Naive thymus-derived CD4-positive, alpha-beta T cell (primary cell): ENCODE measurements around the gene SCD5. TPM values are rescaled to one million over a fixed set of nuclear protein-coding genes. Genes with fewer than 3 reads are reported as not detected.

Source experiments
- ATAC-seq: fragments of 150-1000 bp; cut with Tn5 transposase; 2 replicates; pipeline ENCODE4 v1.10.0; 2021; ENCODE audit warnings: mild to moderate bottlenecking, moderate library complexity
- CTCF ChIA-PET: fragments of 350-600 bp; sonication (Branson Sonifier 250); formaldehyde crosslinking; loops from one replicate; lab custom pipeline; 2021; ENCODE audit warnings: antibody characterized with exemption; lab: Charles Lee
- POLR2A ChIA-PET: fragments of 350-600 bp; sonication (Branson Sonifier 250); formaldehyde crosslinking; loops from one replicate; lab custom pipeline; 2021; ENCODE audit warnings: antibody characterized with exemption, inconsistent platforms; lab: Charles Lee
- DNase-seq, 9 donors: peaks; one replicate each; pipeline versions ENCODE4 v3.0.0 to v3.0.0-alpha.2; 2020 to 2022; ENCODE audit warnings: mixed read lengths in 1 of 9
- H3K27ac ChIP-seq: one replicate; pipeline ENCODE4 v1.7.0; 2013; ENCODE audit warnings: mild to moderate bottlenecking, low read depth, low read length, moderate library complexity
- H3K27me3 ChIP-seq, 2 donors: one replicate each; pipeline ENCODE4 v1.7.0; 2013; ENCODE audit warnings: low read length in 2 of 2, mild to moderate bottlenecking in 2 of 2, moderate library complexity in 2 of 2; ENCODE audit not compliant: control insufficient read depth in 2 of 2, insufficient read depth in 2 of 2
- H3K36me3 ChIP-seq, 3 experiments: 1 replicate in 2 of 3; 2 replicates in 1 of 3; pipeline ENCODE4 v1.7.0; 2013; ENCODE audit warnings: low read length in 3 of 3, mild to moderate bottlenecking in 3 of 3, moderate library complexity in 1 of 3; ENCODE audit not compliant: insufficient read depth in 3 of 3, control insufficient read depth in 2 of 3
- H3K4me1 ChIP-seq, 2 donors: one replicate each; pipeline ENCODE4 v1.7.0; 2013; ENCODE audit warnings: low read length in 2 of 2, mild to moderate bottlenecking in 2 of 2, moderate library complexity in 1 of 2; ENCODE audit not compliant: control insufficient read depth in 2 of 2, insufficient read depth in 2 of 2
- H3K4me3 ChIP-seq: 2 replicates; pipeline ENCODE4 v1.7.0; 2013; ENCODE audit warnings: mild to moderate bottlenecking, low read length
- H3K9me3 ChIP-seq, 3 experiments: 1 replicate in 2 of 3; 2 replicates in 1 of 3; pipeline ENCODE4 v1.7.0; 2013; ENCODE audit warnings: low read length in 3 of 3; ENCODE audit not compliant: control insufficient read depth in 2 of 3
- H3K27ac Mint-ChIP-seq, 9 donors: one replicate each; pipeline ENCODE4 v1.8.0; 2020 to 2022; ENCODE audit warnings: mixed read lengths in 9 of 9, mild to moderate bottlenecking in 8 of 9, moderate library complexity in 5 of 9, inconsistent platforms in 2 of 9
- H3K27me3 Mint-ChIP-seq, 5 donors: one replicate each; pipeline ENCODE4 v1.8.0; 2021 to 2022; ENCODE audit warnings: mixed read lengths in 5 of 5, mild to moderate bottlenecking in 1 of 5
- H3K36me3 Mint-ChIP-seq, 5 donors: one replicate each; pipeline ENCODE4 v1.8.0; 2020 to 2022; ENCODE audit warnings: mixed read lengths in 5 of 5, mild to moderate bottlenecking in 3 of 5, inconsistent platforms in 1 of 5
- H3K4me1 Mint-ChIP-seq, 7 donors: one replicate each; pipeline ENCODE4 v1.8.0; 2020 to 2022; ENCODE audit warnings: mixed read lengths in 7 of 7, mild to moderate bottlenecking in 3 of 7, inconsistent platforms in 1 of 7
- H3K4me3 Mint-ChIP-seq, 10 donors: one replicate each; pipeline ENCODE4 v1.8.0; 2020 to 2022; ENCODE audit warnings: mild to moderate bottlenecking in 10 of 10, mixed read lengths in 10 of 10, moderate library complexity in 6 of 10, inconsistent platforms in 2 of 10
- H3K9me3 Mint-ChIP-seq, 11 donors: one replicate each; pipeline ENCODE4 v1.8.0; 2020 to 2022; ENCODE audit warnings: mixed read lengths in 11 of 11, mild to moderate bottlenecking in 4 of 11, inconsistent platforms in 1 of 11, moderate library complexity in 1 of 11
- intact Hi-C, 2 donors: fragments of 100-400 bp; cut with micrococcal nuclease; formaldehyde crosslinking; loops; one replicate each; pipeline ENCODE4 v1.15.1; 2023
- polyA plus RNA-seq, 2 donors: library from polyadenylated mRNA; unstranded; fragments of 300-500 nt; fragmentation: Illumina TruSeq; gene quantifications; one replicate each; pipeline ENCODE4 v1.2.3, GENCODE V29; 2021
- total RNA-seq, 6 experiments: library from RNA in 5 of 6; stranded (reverse) in 5 of 6; gene quantifications; 1 replicate in 5 of 6; 2 replicates in 1 of 6; pipeline ENCODE4 v1.2.3 and lab custom pipeline; 2021 to 2026

Gene SCD5
- total and polyA plus RNA-seq, 7 experiments from 2014 or later: 0.13 to 1.5 (median 0.44) TPM; not detected in 4

DNA sequence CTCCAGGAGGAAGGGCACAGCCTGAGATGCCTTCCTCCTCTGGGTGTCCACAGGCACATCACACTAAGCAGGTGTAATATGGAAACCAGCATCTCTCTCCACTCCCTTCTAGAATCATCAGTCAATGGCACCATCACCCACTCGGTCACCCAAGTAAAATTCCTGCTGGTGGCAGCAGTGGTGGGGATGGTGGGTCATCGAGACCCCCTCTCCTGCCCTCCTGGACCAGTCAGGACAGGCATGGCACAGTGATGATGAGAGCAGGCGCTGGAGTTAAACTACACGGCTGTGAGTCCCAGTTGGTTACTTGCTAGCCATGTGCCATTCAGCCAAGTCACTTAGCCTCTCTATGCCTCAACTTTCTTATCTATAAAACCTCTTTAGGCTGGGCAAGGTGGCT lies 42.5 kb downstream of the SCD5 start:
- Mint-ChIP-seq H3K4me3 (no peak overlapping the region), H3K9me3 (no peaks in the 10 kb centered on the region), H3K36me3 (no peaks in the 10 kb centered on the region), H3K27me3 (peaks cover 0 to 18% (median 10%) of the 10 kb centered on the region in 5 donors), H3K4me1 (peaks cover 0 to 2% (median 0%) of the 10 kb centered on the region in 7 donors), H3K27ac (no peak overlapping the region)
- ChIA-PET POLR2A (no interaction called here), CTCF (no interaction called here)
- ATAC-seq (no peak), DNase-seq (no peak)
- H3K27me3 ChIP-seq: no peaks in the 10 kb centered on the region
- no peaks in the 10 kb centered on the region for H3K4me1 ChIP-seq
- no peak overlapping the region for H3K4me3 ChIP-seq
- H3K36me3 ChIP-seq: no peaks in the 10 kb centered on the region
- no peaks in the 10 kb centered on the region for H3K9me3 ChIP-seq
- intact Hi-C loops: no loop called here
- H3K27ac ChIP-seq: no peak overlapping the region

- Histone ChIP-seq H3K4me1 (no peaks in the 10 kb centered on the region), H3K27ac (no peak overlapping the region), H3K9me3 (no peaks in the 10 kb centered on the region), H3K27me3 (no peaks in the 10 kb centered on the region), H3K4me3 (no peak overlapping the region), H3K36me3 (no peaks in the 10 kb centered on the region)
- Mint-ChIP-seq H3K4me1 (peaks cover 0 to 2% (median 0%) of the 10 kb centered on the region in 7 donors), H3K9me3 (no peaks in the 10 kb centered on the region), H3K27ac (no peak overlapping the region), H3K27me3 (peaks cover 0 to 22% (median 10%) of the 10 kb centered on the region in 5 donors), H3K36me3 (no peaks in the 10 kb centered on the region), H3K4me3 (no peak overlapping the region)
- ATAC-seq (no peak), DNase-seq (no peak)
- ChIA-PET POLR2A (no interaction called here), CTCF (no interaction called here)
- intact Hi-C loops: no loop called here
Measured at GRCh38 chr4:82755650-82756049, 42.9 kb downstream of the SCD5 start.

DNA sequence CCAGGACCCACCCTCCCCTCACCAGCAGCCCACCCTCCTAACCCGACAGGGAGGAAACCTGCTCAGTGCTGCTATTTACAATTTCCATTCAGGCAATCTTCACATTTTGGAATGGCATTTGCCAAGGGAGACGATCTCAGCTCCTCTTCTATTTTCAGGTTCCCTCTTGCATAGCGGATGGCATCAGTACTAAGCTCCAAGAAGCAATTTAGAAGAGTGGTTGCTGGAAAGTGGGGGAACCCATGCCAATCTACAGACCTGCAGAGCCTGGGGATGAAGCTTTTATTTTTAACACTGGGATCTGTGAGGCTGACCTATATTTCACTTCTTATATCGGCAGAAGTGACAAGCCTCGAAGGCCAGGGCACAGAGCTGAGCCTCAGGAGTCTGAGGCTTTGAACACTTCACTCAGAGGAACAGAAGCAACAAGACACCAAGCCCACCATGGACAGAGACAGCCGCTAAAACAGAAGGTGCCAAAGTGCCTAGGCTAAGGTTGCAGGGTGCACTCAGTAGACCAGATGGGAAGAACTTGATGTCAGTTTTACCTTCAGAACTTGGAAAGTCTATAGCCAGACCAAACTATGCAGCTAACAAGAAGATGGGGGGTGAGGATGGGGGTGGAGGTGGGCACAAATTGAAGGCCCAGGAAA lies 44.0 kb downstream of the SCD5 start:
- Mint-ChIP-seq H3K27me3 (peaks cover 0 to 20% (median 10%) of the 10 kb centered on the region in 5 donors), H3K4me3 (no peak overlapping the region), H3K36me3 (no peaks in the 10 kb centered on the region), H3K9me3 (no peaks in the 10 kb centered on the region), H3K4me1 (peaks cover 0 to 2% (median 0%) of the 10 kb centered on the region in 7 donors), H3K27ac (no peak overlapping the region)
- no peak for DNase-seq
- ATAC-seq: no peak
- Histone ChIP-seq H3K27me3 (no peaks in the 10 kb centered on the region), H3K9me3 (no peaks in the 10 kb centered on the region), H3K36me3 (no peaks in the 10 kb centered on the region), H3K4me1 (no peaks in the 10 kb centered on the region), H3K4me3 (no peak overlapping the region), H3K27ac (no peak overlapping the region)
- intact Hi-C loops: no loop called here
- CTCF ChIA-PET: no interaction called here
- POLR2A ChIA-PET: no interaction called here

DNA sequence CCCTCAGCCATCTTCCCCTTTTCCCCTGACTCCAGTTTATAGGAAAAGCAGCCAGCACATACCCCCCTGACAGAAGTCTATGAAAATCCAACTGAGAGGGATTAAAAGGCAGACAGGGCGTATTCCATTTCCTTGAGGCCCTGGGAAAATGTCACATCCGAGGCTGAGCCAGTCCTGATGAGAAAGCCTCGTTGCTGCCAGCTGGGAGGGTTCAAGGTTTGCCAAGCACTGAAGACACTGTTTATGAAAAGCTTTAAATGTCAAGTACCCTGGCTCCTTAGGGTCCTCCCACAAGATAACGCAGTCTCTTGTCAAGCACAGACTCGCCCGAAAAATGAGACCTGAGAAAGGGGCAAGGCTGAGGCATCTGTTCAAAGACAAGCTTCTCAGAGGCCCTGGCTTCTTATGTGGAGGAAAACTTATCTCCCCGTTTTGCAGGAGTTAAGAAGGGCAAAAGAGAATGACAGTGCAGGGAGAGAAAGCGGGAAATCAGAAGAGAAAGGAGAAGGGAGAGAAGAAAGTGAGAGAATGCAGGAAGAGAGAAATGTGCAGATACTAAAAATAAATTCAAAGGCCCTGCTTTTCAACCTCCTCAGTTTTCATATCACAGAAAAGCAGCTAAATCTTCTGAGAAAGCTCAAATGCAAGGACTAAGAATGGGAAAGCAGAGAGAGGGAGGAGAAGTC lies 44.7 kb downstream of the SCD5 start:
- Histone ChIP-seq H3K4me3 (no peak overlapping the region), H3K4me1 (no peaks in the 10 kb centered on the region), H3K9me3 (no peaks in the 10 kb centered on the region), H3K27ac (no peak overlapping the region), H3K27me3 (no peaks in the 10 kb centered on the region), H3K36me3 (no peaks in the 10 kb centered on the region)
- Mint-ChIP-seq H3K4me3 (no peak overlapping the region), H3K27me3 (peaks cover 0 to 26% (median 9%) of the 10 kb centered on the region in 5 donors), H3K4me1 (peaks cover 0 to 2% (median 0%) of the 10 kb centered on the region in 7 donors), H3K36me3 (no peaks in the 10 kb centered on the region), H3K9me3 (no peaks in the 10 kb centered on the region), H3K27ac (no peak overlapping the region)
- ChIA-PET POLR2A (no interaction called here), CTCF (no interaction called here)
- ATAC-seq (no peak), DNase-seq (no peak)
- intact Hi-C loops: no loop called here

- Histone ChIP-seq H3K27ac (no peak overlapping the region), H3K36me3 (no peaks in the 10 kb centered on the region), H3K27me3 (no peaks in the 10 kb centered on the region), H3K4me1 (no peaks in the 10 kb centered on the region), H3K9me3 (no peaks in the 10 kb centered on the region), H3K4me3 (no peak overlapping the region)
- H3K27me3 Mint-ChIP-seq: peaks cover 0 to 30% (median 8%) of the 10 kb centered on the region in 5 donors
- POLR2A ChIA-PET: interaction anchor here (0.6 kb wide), 1 partner anchor 145 kb away, joined by 3 read pairs; no protein-coding TSS in a partner anchor
- no peak for DNase-seq
- H3K27ac Mint-ChIP-seq: no peak overlapping the region
- intact Hi-C loops: no loop called here
- no peaks in the 10 kb centered on the region for H3K9me3 Mint-ChIP-seq
- ATAC-seq: no peak
- peaks cover 0 to 2% (median 0%) of the 10 kb centered on the region in 7 donors for H3K4me1 Mint-ChIP-seq
- no peaks in the 10 kb centered on the region for H3K36me3 Mint-ChIP-seq
- CTCF ChIA-PET: no interaction called here
- H3K4me3 Mint-ChIP-seq: no peak overlapping the region
Measured at GRCh38 chr4:82753238-82753637, 45.4 kb downstream of the SCD5 start.

DNA sequence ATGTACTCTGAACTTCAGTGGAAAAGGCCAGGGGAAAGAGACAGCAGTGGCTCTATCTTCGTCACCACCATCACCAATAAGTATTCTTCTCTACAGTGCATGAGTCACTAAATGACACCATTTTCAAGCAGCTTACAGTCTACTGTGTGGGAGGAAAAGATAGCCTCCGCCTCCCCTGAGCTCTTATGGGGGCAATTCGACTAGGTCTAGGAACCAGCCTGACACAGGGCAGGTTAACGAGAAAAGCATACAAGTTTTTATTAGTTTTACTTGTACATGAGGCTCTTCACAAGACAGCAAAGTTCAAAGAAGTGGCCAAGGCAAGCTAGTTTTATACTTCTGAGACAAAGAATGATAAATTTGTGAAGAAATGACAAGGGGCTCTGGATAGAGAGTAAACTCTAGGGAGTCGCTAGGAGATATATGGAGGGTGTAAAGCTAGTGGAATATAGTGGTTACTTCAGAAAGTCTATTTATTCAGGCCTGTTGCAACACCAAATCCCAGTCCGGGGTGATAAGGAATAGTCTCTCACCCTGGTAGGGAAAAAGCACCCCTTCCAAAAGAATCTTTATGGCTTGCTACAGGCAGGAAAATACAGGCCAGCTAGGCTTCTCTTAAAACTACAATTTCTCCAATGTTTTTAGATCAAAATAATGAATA lies 49.7 kb downstream of the SCD5 start:
- ChIA-PET CTCF (no interaction called here), POLR2A (no interaction called here)
- ATAC-seq: no peak

More for the DNA sequence above, 49.7 kb downstream of the SCD5 start:
- intact Hi-C loops: no loop called here
- H3K4me3 Mint-ChIP-seq: no peak overlapping the region
- H3K27ac Mint-ChIP-seq: no peak overlapping the region
- H3K36me3 Mint-ChIP-seq: no peaks in the 10 kb centered on the region
- H3K4me1 Mint-ChIP-seq: no peaks in the 10 kb centered on the region
- H3K9me3 Mint-ChIP-seq: no peaks in the 10 kb centered on the region
- DNase-seq: no peak
- H3K36me3 ChIP-seq: no peaks in the 10 kb centered on the region
- no peaks in the 10 kb centered on the region for H3K4me1 ChIP-seq
- no peaks in the 10 kb centered on the region for H3K27me3 ChIP-seq
- no peak overlapping the region for H3K27ac ChIP-seq
- no peaks in the 10 kb centered on the region for H3K9me3 ChIP-seq
- no peak overlapping the region for H3K4me3 ChIP-seq
- peaks cover 5 to 45% (median 17%) of the 10 kb centered on the region in 5 donors for H3K27me3 Mint-ChIP-seq
